IMR-90 (cell line): ENCODE data around the gene FGF4. TPM values are rescaled to one million over a fixed set of nuclear protein-coding genes. Genes with fewer than 3 reads are reported as not detected.

Experiments
- ATAC-seq: fragments of 200-7000 bp; cut with Tn5 transposase; 2 replicates; pipeline ENCODE4 v1.9.1; 2020; ENCODE audit warnings: low read depth, mild to moderate bottlenecking, moderate library complexity
- BruUV-seq: library from RNA; stranded (reverse); fragments of 400-500 nt; replicated peaks from 2 replicates; lab custom pipeline; 2021; lab: Mats Ljungman, UMichigan
- CTCF ChIA-PET: fragments of 300-600 bp; formaldehyde crosslinking; extraction: SDS; loops from one replicate; lab custom pipeline; 2021; ENCODE audit warnings: antibody characterized with exemption; lab: Yijun Ruan, JAX
- POLR2A ChIA-PET: fragments of 300-600 bp; sonication (Branson Sonifier 250); formaldehyde crosslinking; loops from one replicate; lab custom pipeline; 2022; ENCODE audit warnings: antibody characterized with exemption; ENCODE audit not compliant: unreplicated experiment; lab: Charles Lee
- DNase-seq: peaks from one replicate; pipeline ENCODE4 v3.0.0; 2013
- H2AFZ ChIP-seq: replicated peaks from 2 replicates; pipeline ENCODE3; 2013; ENCODE audit warnings: low read length, mild to moderate bottlenecking; ENCODE audit not compliant: poor library complexity
- H2AK5ac ChIP-seq: 2 replicates; pipeline ENCODE4 v1.6.1; 2013; ENCODE audit warnings: low read depth, low read length, inconsistent platforms
- H2AK9ac ChIP-seq: replicated peaks from 2 replicates; pipeline ENCODE3; 2013; ENCODE audit warnings: mild to moderate bottlenecking, low read depth, low read length, moderate library complexity; ENCODE audit not compliant: poor library complexity
- H2BK120ac ChIP-seq: 2 replicates; pipeline ENCODE4 v1.6.1; 2013; ENCODE audit warnings: low read depth, low read length, inconsistent platforms
- H2BK15ac ChIP-seq: 3 replicates; pipeline ENCODE4 v1.6.1; 2013; ENCODE audit warnings: low read depth, low read length, inconsistent platforms
- H2BK20ac ChIP-seq: 2 replicates; pipeline ENCODE4 v1.6.1; 2013; ENCODE audit warnings: low read depth, mild to moderate bottlenecking, inconsistent platforms, low read length, moderate library complexity
- H2BK5ac ChIP-seq: 2 replicates; pipeline ENCODE4 v1.6.1; 2013; ENCODE audit warnings: mild to moderate bottlenecking, low read depth, low read length, inconsistent platforms; ENCODE audit not compliant: poor library complexity, severe bottlenecking
- H3K14ac ChIP-seq: replicated peaks from 2 replicates; pipeline ENCODE4 v1.6.1; 2013; ENCODE audit warnings: low read depth, low read length, inconsistent platforms
- H3K18ac ChIP-seq: 2 replicates; pipeline ENCODE4 v1.6.1; 2013; ENCODE audit warnings: low read depth, low read length, control low read depth
- H3K23ac ChIP-seq: 2 replicates; pipeline ENCODE4 v1.6.1; 2013; ENCODE audit warnings: low read depth, low read length, inconsistent platforms
- H3K27ac ChIP-seq: 2 replicates; pipeline ENCODE4 v1.5.1; 2013; ENCODE audit warnings: mild to moderate bottlenecking, control low read depth, low read length; ENCODE audit not compliant: insufficient read depth
- H3K27me3 ChIP-seq: 2 replicates; pipeline ENCODE4 v1.6.1; 2013; ENCODE audit warnings: low read length; ENCODE audit not compliant: control insufficient read depth, insufficient read depth
- H3K36me3 ChIP-seq: 2 replicates; pipeline ENCODE4 v1.6.1; 2013; ENCODE audit warnings: low read length, mixed read lengths; ENCODE audit not compliant: control insufficient read depth, insufficient read depth
- H3K4ac ChIP-seq: 2 replicates; pipeline ENCODE4 v1.6.1; 2013; ENCODE audit warnings: low read depth, low read length, inconsistent platforms
- H3K4me1 ChIP-seq: 2 replicates; pipeline ENCODE4 v1.6.1; 2013; ENCODE audit warnings: low read length, mixed read lengths; ENCODE audit not compliant: control insufficient read depth, insufficient read depth
- H3K4me2 ChIP-seq: 2 replicates; pipeline ENCODE4 v1.6.1; 2013; ENCODE audit warnings: low read depth, mild to moderate bottlenecking, control low read depth, low read length, moderate library complexity
- H3K4me3 ChIP-seq: 2 replicates; pipeline ENCODE4 v1.5.1; 2013; ENCODE audit warnings: low read depth, mild to moderate bottlenecking, control low read depth, low read length, moderate library complexity; ENCODE audit not compliant: insufficient read depth
- H3K56ac ChIP-seq: 2 replicates; pipeline ENCODE4 v1.6.1; 2013; ENCODE audit warnings: low read length, inconsistent platforms; ENCODE audit not compliant: insufficient read depth; ENCODE audit errors: extremely low read depth
- H3K79me1 ChIP-seq, 2 experiments: 2 replicates each; pipeline ENCODE4 v1.6.1; 2013; ENCODE audit warnings: low read length in 2 of 2, inconsistent platforms in 1 of 2, low read depth in 1 of 2
- H3K9ac ChIP-seq: 2 replicates; pipeline ENCODE4 v1.6.1; 2013; ENCODE audit warnings: low read depth, low read length, control low read depth
- H3K9me1 ChIP-seq: 2 replicates; pipeline ENCODE4 v1.6.1; 2013; ENCODE audit warnings: low read length, inconsistent platforms; ENCODE audit not compliant: insufficient read depth
- H3K9me3 ChIP-seq: 2 replicates; pipeline ENCODE4 v1.6.1; 2013; ENCODE audit warnings: low read length; ENCODE audit not compliant: control insufficient read depth, insufficient read depth
- H4K20me1 ChIP-seq: 2 replicates; pipeline ENCODE4 v1.6.1; 2013; ENCODE audit warnings: low read length, inconsistent platforms; ENCODE audit not compliant: insufficient read depth
- H4K5ac ChIP-seq: 2 replicates; pipeline ENCODE4 v1.6.1; 2013; ENCODE audit warnings: mild to moderate bottlenecking, low read depth, low read length, control low read depth
- H4K8ac ChIP-seq, 2 experiments: 2 replicates each; pipeline ENCODE4 v1.6.1; 2013; ENCODE audit warnings: low read depth in 2 of 2, low read length in 2 of 2, control low read depth in 1 of 2, inconsistent platforms in 1 of 2
- H4K91ac ChIP-seq: 2 replicates; pipeline ENCODE4 v1.6.1; 2013; ENCODE audit warnings: low read depth, low read length, inconsistent platforms; ENCODE audit not compliant: insufficient read depth
- FOS ChIP-seq: fragments of 150-350 bp; IDR thresholded peaks from 2 replicates; pipeline ENCODE4 v1.6.1; 2016; ENCODE audit warnings: low read depth, low read length
- MAZ ChIP-seq: IDR thresholded peaks from 2 replicates; pipeline ENCODE4 v1.6.1; 2012; ENCODE audit warnings: low read depth, mild to moderate bottlenecking, low read length, improper control_type of control experiment, moderate library complexity, borderline replicate concordance
- RCOR1 ChIP-seq: IDR thresholded peaks from 2 replicates; pipeline ENCODE4 v1.6.1; 2012; ENCODE audit warnings: mild to moderate bottlenecking, low read length, improper control_type of control experiment; ENCODE audit not compliant: insufficient replicate concordance
- WGBS, 2 experiments: methylation state at CpG; one replicate each; pipeline versions ENCODE4 v1.1.5 to v1.1.7; 2013; ENCODE audit warnings: missing lambda C conversion rate in 2 of 2; ENCODE audit not compliant: insufficient read length in 1 of 2; ENCODE audit errors: extremely low coverage in 2 of 2; 5-methylcytosine and 5-hydroxymethylcytosine counted together
- dilution Hi-C: fragments of 300-500 bp; cut with HindIII; formaldehyde crosslinking; loops from one replicate; pipeline ENCODE4 v1.14.3; 2018; ENCODE audit warnings: low sequenced_read_pairs; ENCODE audit not compliant: unreplicated experiment
- in situ Hi-C: fragments of 300-500 bp; cut with MboI; formaldehyde crosslinking; loops from 3 replicates; pipeline ENCODE4 v1.14.3; 2019; ENCODE audit warnings: low sequenced_read_pairs, inconsistent platforms, mixed read lengths
- intact Hi-C: fragments of 100-400 bp; cut with micrococcal nuclease; formaldehyde crosslinking; loops from 2 replicates; pipeline ENCODE4 v1.10.0; 2022
- polyA plus RNA-seq, 3 experiments: library from polyadenylated mRNA; depleted of rRNA; stranded (reverse); fragments of >200 nt; gene quantifications; 2 replicates each; pipeline ENCODE4 v1.2.3, GENCODE V29; 2012; ENCODE audit warnings: low replicate concordance in 1 of 3
- total RNA-seq: library from RNA; depleted of rRNA; stranded (reverse); fragments of >200 nt; gene quantifications from 2 replicates; pipeline ENCODE4 v1.2.3, GENCODE V29; 2012

Gene FGF4
- total and polyA plus RNA-seq, 2 of the 4 experiments (the other 2 are of a cell fraction), result not detected

- no peaks in the 10 kb centered on the region for H3K79me1 ChIP-seq
- H3K9me1 ChIP-seq, result no peaks in the 10 kb centered on the region
- H3K14ac ChIP-seq, result no peak overlapping the region
- intact Hi-C loops, result no loop called here
- no peak for DNase-seq
- dilution Hi-C loops, result no loop called here
- H3K18ac ChIP-seq, result no peak overlapping the region
- no peak overlapping the region for H2AFZ ChIP-seq
- H3K4me1 ChIP-seq, result no peaks in the 10 kb centered on the region; the same call in 1 of the 2 replicates
- H2BK15ac ChIP-seq, result no peak overlapping the region
- H2BK20ac ChIP-seq, result no peak overlapping the region
- H4K91ac ChIP-seq, result no peak overlapping the region
- in situ Hi-C loops, result no loop called here
- no peak overlapping the region for H2BK120ac ChIP-seq
- no peak for TF ChIP-seq MAZ
- TF ChIP-seq FOS, result no peak
- no peak for TF ChIP-seq RCOR1
- H2AK5ac ChIP-seq, result no peak overlapping the region
- H4K8ac ChIP-seq, result no peak overlapping the region
- H3K4me3 ChIP-seq, result no peak overlapping the region
- H2AK9ac ChIP-seq, result no peak overlapping the region
- H2BK5ac ChIP-seq, result no peak overlapping the region
- H3K36me3 ChIP-seq, result no peaks in the 10 kb centered on the region
- 90% methylated on average over 28 of the region's 39 CpGs; no CpG with 5 or more reads in 1 of the 2 experiments for WGBS, 2 experiments
- CTCF ChIA-PET, result interaction anchor here (1.2 kb wide), 1 partner anchor 92 kb away, joined by 3 read pairs; no protein-coding TSS in a partner anchor
- H3K23ac ChIP-seq, result no peak overlapping the region
- no peak overlapping the region for H3K4ac ChIP-seq
- no peak for ATAC-seq
- no peak overlapping the region for H3K56ac ChIP-seq
- H3K9ac ChIP-seq, result no peak overlapping the region
- no peak overlapping the region for H3K4me2 ChIP-seq
- no peak overlapping the region for H3K27ac ChIP-seq
- BruUV-seq, result no TSS peak
- POLR2A ChIA-PET, result no interaction called here
- H3K9me3 ChIP-seq, result peaks cover 2% of the 10 kb centered on the region; the same call in 1 of the 2 replicates
- peaks cover 3% of the 10 kb centered on the region; the same call in 1 of the 2 replicates for H4K20me1 ChIP-seq
- H3K27me3 ChIP-seq, result peaks cover 37% of the 10 kb centered on the region
- no peak overlapping the region for H4K5ac ChIP-seq
These were observed 35.4 kb upstream of the FGF4 start for GRCh38 chr11:69810289-69811118.
